Dendritic cell treated with granulocyte-macrophage colony-stimulating factor and Interleukin-4, amounts not matched to agents 40 ng/mL and 50 ng/mL, for 4 days (primary cell): Measurements from ENCODE around the gene TLE3.

ENCODE experiments used
- H3K27ac Mint-ChIP-seq: one replicate; pipeline ENCODE4 v1.8.0; 2022; ENCODE audit warnings: mild to moderate bottlenecking, mixed read lengths
- H3K27me3 Mint-ChIP-seq: one replicate; pipeline ENCODE4 v1.8.0; 2022; ENCODE audit warnings: mild to moderate bottlenecking, mixed read lengths
- H3K36me3 Mint-ChIP-seq: one replicate; pipeline ENCODE4 v1.8.0; 2022; ENCODE audit warnings: low read depth, mixed read lengths
- H3K4me1 Mint-ChIP-seq: one replicate; pipeline ENCODE4 v1.8.0; 2022; ENCODE audit warnings: low read depth, mixed read lengths
- H3K4me3 Mint-ChIP-seq: one replicate; pipeline ENCODE4 v1.8.0; 2022; ENCODE audit warnings: mild to moderate bottlenecking, moderate library complexity, mixed read lengths
- H3K9me3 Mint-ChIP-seq: one replicate; pipeline ENCODE4 v1.8.0; 2022; ENCODE audit warnings: mixed read lengths
- intact Hi-C: fragments of 100-400 bp; cut with micrococcal nuclease; formaldehyde crosslinking; loops from one replicate; pipeline ENCODE4 v1.15.0; 2022

TLE3 gene

GRCh38 chr15:69998541-69999391, 99.0 kb downstream of the TLE3 start:
- intact Hi-C loops: no loop called here
- peaks cover 21% of the 10 kb centered on the region for H3K4me1 Mint-ChIP-seq
- H3K4me3 Mint-ChIP-seq: no peak overlapping the region

GRCh38 chr15:69997813-69998212, 99.9 kb downstream of the TLE3 start:
- intact Hi-C loops: no loop called here
- H3K36me3 Mint-ChIP-seq: no peaks in the 10 kb centered on the region
- peaks cover 20% of the 10 kb centered on the region for H3K4me1 Mint-ChIP-seq
- H3K27ac Mint-ChIP-seq: no peak overlapping the region
- no peak overlapping the region for H3K4me3 Mint-ChIP-seq
- peaks cover 3% of the 10 kb centered on the region for H3K9me3 Mint-ChIP-seq
- H3K27me3 Mint-ChIP-seq: peaks cover 5% of the 10 kb centered on the region

More at GRCh38 chr15:69998541-69999391, 99.0 kb downstream of the TLE3 start:
- H3K9me3 Mint-ChIP-seq: peaks cover 10% of the 10 kb centered on the region
- H3K36me3 Mint-ChIP-seq: no peaks in the 10 kb centered on the region
- no peak overlapping the region for H3K27ac Mint-ChIP-seq
- peaks cover 2% of the 10 kb centered on the region for H3K27me3 Mint-ChIP-seq
